PFSK-1 (cell line): Measurements from ENCODE around the gene HECA.

Experiments used
- FOXP2 ChIP-seq: optimal IDR thresholded peaks from 2 replicates; pipeline ENCODE3; 2011; ENCODE audit warnings: borderline replicate concordance, control low read depth, inconsistent platforms; ENCODE audit not compliant: insufficient read depth; ENCODE audit errors: extremely low read length, extremely low read depth
- POLR2AphosphoS5 ChIP-seq: IDR thresholded peaks from 2 replicates; pipeline ENCODE4 v1.6.1; 2012; ENCODE audit warnings: low read depth, mild to moderate bottlenecking, control low read depth, low read length, moderate library complexity
- SIN3A ChIP-seq: IDR thresholded peaks from 2 replicates; pipeline ENCODE4 v1.6.1; 2012; ENCODE audit warnings: mild to moderate bottlenecking, low read length, moderate library complexity, borderline replicate concordance; ENCODE audit not compliant: insufficient read depth
- TAF1 ChIP-seq: IDR thresholded peaks from 2 replicates; pipeline ENCODE4 v1.6.1; 2012; ENCODE audit warnings: low read length, control low read depth, borderline replicate concordance; ENCODE audit not compliant: insufficient read depth
- TF ChIP-seq, protein P1 (sequence below), 2 experiments: IDR thresholded peaks; 2 replicates each; pipeline versions ENCODE4 v1.6.1 to v1.8.0; 2011 to 2012; ENCODE audit warnings: low read depth in 2 of 2, low read length in 2 of 2, control low read depth in 1 of 2, inconsistent platforms in 1 of 2, mild to moderate bottlenecking in 1 of 2, moderate library complexity in 1 of 2; ENCODE audit not compliant: insufficient read depth in 1 of 2

Gene HECA

DNA sequence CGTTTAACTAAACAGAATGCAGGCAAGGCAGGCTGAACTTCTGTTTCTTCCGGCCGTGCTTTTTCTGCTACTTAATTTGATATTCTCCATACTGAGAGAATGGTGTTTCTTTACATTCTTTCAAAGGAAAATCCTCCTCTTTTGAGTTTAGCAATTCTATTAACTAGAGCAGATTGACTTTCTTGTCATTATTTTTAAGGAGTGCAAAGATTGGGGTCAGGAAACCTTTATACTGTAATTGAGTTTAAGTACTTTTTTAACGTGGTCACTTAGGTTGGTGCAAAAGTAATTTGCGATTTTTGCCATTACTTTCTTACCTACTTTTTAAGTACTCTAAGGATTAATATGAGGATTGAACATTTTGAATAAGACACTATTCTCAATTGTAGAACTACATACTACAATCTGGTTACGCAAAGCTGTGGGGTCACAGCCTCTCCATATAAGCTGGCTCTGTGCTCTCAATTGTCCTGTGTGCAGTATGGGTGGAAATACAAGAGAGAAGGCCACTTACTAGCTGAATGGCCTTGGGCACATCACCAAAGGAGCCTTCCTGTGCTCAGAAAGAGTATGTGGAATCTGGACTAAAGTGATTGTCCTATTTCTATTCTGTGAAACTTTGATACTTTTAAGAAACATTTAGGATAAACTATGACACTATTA is 16.7 kb downstream of the HECA start:
- TF ChIP-seq TAF1 = no peak

DNA sequence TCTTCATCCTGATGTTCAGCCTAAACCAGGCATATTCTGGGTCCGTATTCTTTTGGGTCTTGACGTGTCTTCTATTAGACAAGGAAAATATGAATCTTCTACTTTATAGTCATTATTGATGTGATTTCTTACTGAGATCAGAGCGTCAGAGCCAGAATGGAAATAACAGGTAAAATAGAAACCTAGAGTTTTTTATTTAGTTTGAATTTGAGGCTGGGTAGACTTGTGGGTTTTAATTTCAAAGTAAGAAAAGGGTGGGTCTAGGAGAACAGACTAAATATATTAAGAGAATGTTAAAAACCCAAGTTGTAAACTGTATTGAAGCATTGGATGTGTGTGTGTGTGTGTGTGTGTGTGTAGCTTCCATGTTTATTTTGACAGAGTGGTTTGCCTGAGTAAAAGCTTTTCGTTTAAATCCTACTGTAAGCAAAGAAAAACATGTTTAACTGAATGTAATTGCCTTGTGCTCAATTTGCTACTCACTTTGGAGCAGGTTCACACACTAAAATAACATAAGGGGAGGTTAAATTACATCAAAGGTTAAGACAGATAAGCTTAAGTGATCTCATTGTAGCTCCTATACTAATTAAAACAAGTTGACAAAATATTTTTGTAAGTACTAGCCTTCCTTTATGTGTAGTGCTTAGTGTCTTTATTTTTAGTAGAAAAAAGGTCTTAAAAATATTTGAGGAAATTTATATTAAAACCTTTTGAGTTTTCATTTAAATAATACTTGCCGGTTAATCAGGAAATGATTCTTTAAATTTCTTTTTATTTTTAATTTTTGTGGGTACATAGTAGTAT is 17.4 kb downstream of the HECA start:
- TF ChIP-seq POLR2AphosphoS5 (no peak; the same call in 1 of the 2 replicates), TAF1 (no peak), SIN3A (no peak), FOXP2 (no peak)
- TF ChIP-seq, protein P1, sequence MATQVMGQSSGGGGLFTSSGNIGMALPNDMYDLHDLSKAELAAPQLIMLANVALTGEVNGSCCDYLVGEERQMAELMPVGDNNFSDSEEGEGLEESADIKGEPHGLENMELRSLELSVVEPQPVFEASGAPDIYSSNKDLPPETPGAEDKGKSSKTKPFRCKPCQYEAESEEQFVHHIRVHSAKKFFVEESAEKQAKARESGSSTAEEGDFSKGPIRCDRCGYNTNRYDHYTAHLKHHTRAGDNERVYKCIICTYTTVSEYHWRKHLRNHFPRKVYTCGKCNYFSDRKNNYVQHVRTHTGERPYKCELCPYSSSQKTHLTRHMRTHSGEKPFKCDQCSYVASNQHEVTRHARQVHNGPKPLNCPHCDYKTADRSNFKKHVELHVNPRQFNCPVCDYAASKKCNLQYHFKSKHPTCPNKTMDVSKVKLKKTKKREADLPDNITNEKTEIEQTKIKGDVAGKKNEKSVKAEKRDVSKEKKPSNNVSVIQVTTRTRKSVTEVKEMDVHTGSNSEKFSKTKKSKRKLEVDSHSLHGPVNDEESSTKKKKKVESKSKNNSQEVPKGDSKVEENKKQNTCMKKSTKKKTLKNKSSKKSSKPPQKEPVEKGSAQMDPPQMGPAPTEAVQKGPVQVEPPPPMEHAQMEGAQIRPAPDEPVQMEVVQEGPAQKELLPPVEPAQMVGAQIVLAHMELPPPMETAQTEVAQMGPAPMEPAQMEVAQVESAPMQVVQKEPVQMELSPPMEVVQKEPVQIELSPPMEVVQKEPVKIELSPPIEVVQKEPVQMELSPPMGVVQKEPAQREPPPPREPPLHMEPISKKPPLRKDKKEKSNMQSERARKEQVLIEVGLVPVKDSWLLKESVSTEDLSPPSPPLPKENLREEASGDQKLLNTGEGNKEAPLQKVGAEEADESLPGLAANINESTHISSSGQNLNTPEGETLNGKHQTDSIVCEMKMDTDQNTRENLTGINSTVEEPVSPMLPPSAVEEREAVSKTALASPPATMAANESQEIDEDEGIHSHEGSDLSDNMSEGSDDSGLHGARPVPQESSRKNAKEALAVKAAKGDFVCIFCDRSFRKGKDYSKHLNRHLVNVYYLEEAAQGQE (IDR thresholded peaks at IDR 0.05; ENCODE audit: insufficient read depth in 1 of 2, low read depth in 2 of 2, low read length in 2 of 2) = no peak

GRCh38 chr6:139152892-139153271 is 18.0 kb downstream of the HECA start:
- TF ChIP-seq SIN3A = no peak
- TF ChIP-seq FOXP2 = no peak
- no peak for TF ChIP-seq TAF1
- TF ChIP-seq, protein P1 (IDR thresholded peaks at IDR 0.05; ENCODE audit: insufficient read depth in 1 of 2, low read depth in 2 of 2, low read length in 2 of 2) = no peak
- no peak for TF ChIP-seq POLR2AphosphoS5

- no peak for TF ChIP-seq SIN3A
- no peak for TF ChIP-seq POLR2AphosphoS5
- TF ChIP-seq FOXP2 = no peak
- TF ChIP-seq, protein P1 (IDR thresholded peaks at IDR 0.05; ENCODE audit: insufficient read depth in 1 of 2, low read depth in 2 of 2, low read length in 2 of 2) = no peak
- TF ChIP-seq TAF1 = no peak
Observed at GRCh38 chr6:139153855-139154254, 19.0 kb downstream of the HECA start.

GRCh38 chr6:139154881-139155547 is 20.1 kb downstream of the HECA start:
- no peak for TF ChIP-seq TAF1
- no peak for TF ChIP-seq FOXP2
- TF ChIP-seq, protein P1 (IDR thresholded peaks at IDR 0.05; ENCODE audit: insufficient read depth in 1 of 2, low read depth in 2 of 2, low read length in 2 of 2) = no peak
- TF ChIP-seq POLR2AphosphoS5 = no peak
- no peak for TF ChIP-seq SIN3A
